GM10266 (cell line): ENCODE results near the gene WFS1.

ENCODE experiments used
- DNase-seq: peaks from one replicate; pipeline ENCODE4 v3.0.0; 2012; ENCODE audit errors: extremely low spot score
- CTCF ChIP-seq: IDR thresholded peaks from 2 replicates; pipeline ENCODE4 v1.5.1; 2012; ENCODE audit warnings: mild to moderate bottlenecking, low read depth; ENCODE audit not compliant: control insufficient read depth, insufficient read depth; ENCODE audit errors: missing control alignments

The WFS1 gene

GRCh38 chr4:6331468-6331867, 61.8 kb downstream of the WFS1 start:
- TF ChIP-seq CTCF: no peak

GRCh38 chr4:6332042-6332668, 62.5 kb downstream of the WFS1 start:
- DNase-seq: peak; percentile 62
- TF ChIP-seq CTCF: peak; percentile 75

More at GRCh38 chr4:6331468-6331867, 61.8 kb downstream of the WFS1 start:
- no peak for DNase-seq

- no peak for DNase-seq
- TF ChIP-seq CTCF: no peak
These were observed 63.0 kb downstream of the WFS1 start for GRCh38 chr4:6332669-6333050.

- no peak for DNase-seq
- TF ChIP-seq CTCF: peak; percentile 42
These were observed 63.9 kb downstream of the WFS1 start for GRCh38 chr4:6333301-6334202.

GRCh38 chr4:6334203-6334887, 64.7 kb downstream of the WFS1 start:
- DNase-seq: no peak
- no peak for TF ChIP-seq CTCF

- no peak for DNase-seq
- no peak for TF ChIP-seq CTCF
These were observed 65.5 kb downstream of the WFS1 start for GRCh38 chr4:6335040-6335590.
